22Rv1 (cell line): ENCODE results near the gene B9D1.

ENCODE experiments used
- ZFX ChIP-seq: fragments of 450-650 bp; IDR thresholded peaks from 2 replicates; pipeline ENCODE4 v1.6.1; 2017; ENCODE audit warnings: antibody characterized with exemption, borderline replicate concordance
- TF ChIP-seq, protein P1 (sequence below): fragments of 450-650 bp; IDR thresholded peaks from 2 replicates; pipeline ENCODE4 v1.5.1; 2017; ENCODE audit warnings: mild to moderate bottlenecking

DNA sequence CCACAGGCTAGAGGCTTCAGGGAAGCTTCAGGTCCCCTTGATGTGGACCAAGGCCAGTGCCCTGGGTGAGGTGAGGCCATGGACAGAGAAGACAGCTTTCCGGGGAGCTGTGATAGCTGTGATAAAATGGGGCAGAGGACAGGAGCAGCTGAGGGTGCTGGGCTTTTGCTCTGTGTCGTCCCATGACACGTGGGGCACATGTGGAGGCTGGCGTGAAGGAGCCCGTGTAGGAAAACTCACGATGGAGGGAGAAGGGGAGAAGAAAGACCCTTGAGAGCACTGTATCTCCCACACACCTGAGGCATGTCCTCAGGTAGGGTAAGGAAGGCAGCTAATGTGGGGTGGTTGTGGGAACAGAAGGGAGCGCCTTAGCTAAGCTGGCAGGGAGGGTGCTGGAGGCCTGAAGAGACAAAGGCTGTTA, 21.3 kb downstream of the B9D1 start:
- TF ChIP-seq, protein P1, sequence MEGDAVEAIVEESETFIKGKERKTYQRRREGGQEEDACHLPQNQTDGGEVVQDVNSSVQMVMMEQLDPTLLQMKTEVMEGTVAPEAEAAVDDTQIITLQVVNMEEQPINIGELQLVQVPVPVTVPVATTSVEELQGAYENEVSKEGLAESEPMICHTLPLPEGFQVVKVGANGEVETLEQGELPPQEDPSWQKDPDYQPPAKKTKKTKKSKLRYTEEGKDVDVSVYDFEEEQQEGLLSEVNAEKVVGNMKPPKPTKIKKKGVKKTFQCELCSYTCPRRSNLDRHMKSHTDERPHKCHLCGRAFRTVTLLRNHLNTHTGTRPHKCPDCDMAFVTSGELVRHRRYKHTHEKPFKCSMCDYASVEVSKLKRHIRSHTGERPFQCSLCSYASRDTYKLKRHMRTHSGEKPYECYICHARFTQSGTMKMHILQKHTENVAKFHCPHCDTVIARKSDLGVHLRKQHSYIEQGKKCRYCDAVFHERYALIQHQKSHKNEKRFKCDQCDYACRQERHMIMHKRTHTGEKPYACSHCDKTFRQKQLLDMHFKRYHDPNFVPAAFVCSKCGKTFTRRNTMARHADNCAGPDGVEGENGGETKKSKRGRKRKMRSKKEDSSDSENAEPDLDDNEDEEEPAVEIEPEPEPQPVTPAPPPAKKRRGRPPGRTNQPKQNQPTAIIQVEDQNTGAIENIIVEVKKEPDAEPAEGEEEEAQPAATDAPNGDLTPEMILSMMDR = no peak
- TF ChIP-seq ZFX = no peak
